NCI-H2029 treated with DMSO at 0.1 percent for 48 hours (cell line): ENCODE results near the gene PSEN1.

Source experiments
- DNase-seq: peaks from one replicate; lab custom pipeline; 2025; lab: John Stamatoyannopoulos, UW

Gene PSEN1

DNA sequence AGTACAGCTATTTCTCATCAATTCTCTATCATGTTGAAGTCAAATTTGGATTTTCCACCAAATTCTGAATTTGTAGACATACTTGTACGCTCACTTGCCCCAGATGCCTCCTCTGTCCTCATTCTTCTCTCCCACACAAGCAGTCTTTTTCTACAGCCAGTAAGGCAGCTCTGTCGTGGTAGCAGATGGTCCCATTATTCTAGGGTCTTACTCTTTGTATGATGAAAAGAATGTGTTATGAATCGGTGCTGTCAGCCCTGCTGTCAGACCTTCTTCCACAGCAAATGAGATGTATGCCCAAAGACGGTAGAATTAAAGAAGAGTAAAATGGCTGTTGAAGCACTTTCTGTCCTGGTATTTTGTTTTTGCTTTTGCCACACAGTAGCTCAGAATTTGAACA lies 83.8 kb downstream of the PSEN1 start:
- DNase-seq = no peak

GRCh38 chr14:73220634-73221033 lies 84.3 kb downstream of the PSEN1 start:
- no peak for DNase-seq

DNA sequence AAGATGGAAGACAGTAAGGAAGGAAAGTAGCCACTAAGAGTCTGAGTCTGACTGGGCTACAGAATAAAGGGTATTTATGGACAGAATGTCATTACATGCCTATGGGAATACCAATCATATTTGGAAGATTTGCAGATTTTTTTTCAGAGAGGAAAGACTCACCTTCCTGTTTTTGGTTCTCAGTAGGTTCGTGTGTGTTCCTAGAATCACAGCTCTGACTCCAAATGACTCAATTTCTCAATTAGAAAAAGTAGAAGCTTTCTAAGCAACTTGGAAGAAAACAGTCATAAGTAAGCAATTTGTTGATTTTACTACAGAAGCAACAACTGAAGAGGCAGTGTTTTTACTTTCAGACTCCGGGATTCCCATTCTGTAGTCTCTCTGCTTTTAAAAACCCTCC lies 85.6 kb downstream of the PSEN1 start:
- DNase-seq = no peak

GRCh38 chr14:73223049-73223448 lies 86.7 kb downstream of the PSEN1 start:
- no peak for DNase-seq

DNA sequence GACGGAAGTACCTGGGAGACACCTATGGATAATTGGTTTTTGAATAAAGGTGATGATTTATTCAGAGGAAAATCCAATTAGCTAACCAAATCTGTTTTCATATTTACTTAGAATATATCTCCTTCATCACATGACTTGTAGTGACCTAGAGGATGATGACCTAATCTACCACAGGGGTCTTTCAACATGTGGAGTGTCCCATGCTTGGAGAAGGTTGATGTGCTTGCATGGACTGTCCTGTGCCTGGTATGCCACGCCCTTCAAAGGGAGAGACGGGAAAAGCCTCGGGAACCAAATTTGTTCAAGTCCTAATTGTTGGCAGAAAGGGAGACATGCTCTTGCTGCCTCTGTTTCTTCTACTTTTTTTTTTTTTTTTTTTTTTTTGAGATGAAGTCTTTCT lies 89.2 kb downstream of the PSEN1 start:
- DNase-seq = no peak

- no peak for DNase-seq
Measured at GRCh38 chr14:73227812-73228781, 91.8 kb downstream of the PSEN1 start.

DNA sequence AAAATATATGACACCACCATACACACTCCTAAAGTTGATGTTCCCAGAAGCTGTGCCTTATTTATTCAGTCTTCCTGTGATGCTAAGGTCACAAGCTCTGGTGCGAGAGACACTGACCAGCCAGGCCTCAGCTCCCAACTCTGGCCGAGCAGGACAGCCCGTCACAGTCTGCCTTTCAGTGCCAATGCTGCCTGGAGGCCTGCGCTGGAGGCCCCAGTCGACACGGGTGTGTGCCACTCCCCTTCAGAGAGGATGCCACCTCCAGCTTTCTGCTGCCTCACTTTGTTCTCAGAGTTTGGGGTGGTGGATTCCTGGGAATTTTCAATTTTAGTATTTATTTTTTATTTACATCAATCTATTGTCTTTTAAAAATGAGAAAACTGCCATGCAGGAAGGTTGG lies 93.7 kb downstream of the PSEN1 start:
- DNase-seq = no peak

- DNase-seq = no peak
Measured at GRCh38 chr14:73231981-73232851, 95.9 kb downstream of the PSEN1 start.

DNA sequence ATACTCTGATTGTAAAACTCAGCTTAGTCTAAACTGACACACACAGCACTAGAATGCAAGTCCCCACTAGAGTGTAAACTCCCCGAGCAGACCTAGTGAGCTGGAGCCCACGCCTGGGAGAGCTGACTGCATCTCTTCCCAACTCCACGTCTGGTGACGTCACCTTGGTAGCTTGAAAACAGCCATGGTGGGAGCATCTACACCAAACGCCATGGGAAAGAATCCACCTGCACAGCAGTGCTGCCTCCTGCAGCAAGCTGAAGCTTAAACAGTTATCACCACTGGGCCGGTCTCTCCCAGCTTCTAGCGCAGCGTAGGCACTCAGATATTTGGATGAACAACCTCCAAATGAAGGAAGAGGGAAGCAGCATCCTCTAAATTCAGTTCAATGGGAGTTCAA lies 96.7 kb downstream of the PSEN1 start:
- DNase-seq = no peak

GRCh38 chr14:73233564-73233963 lies 97.3 kb downstream of the PSEN1 start:
- DNase-seq = no peak

- no peak for DNase-seq
Measured at GRCh38 chr14:73234029-73234428, 97.7 kb downstream of the PSEN1 start.

DNA sequence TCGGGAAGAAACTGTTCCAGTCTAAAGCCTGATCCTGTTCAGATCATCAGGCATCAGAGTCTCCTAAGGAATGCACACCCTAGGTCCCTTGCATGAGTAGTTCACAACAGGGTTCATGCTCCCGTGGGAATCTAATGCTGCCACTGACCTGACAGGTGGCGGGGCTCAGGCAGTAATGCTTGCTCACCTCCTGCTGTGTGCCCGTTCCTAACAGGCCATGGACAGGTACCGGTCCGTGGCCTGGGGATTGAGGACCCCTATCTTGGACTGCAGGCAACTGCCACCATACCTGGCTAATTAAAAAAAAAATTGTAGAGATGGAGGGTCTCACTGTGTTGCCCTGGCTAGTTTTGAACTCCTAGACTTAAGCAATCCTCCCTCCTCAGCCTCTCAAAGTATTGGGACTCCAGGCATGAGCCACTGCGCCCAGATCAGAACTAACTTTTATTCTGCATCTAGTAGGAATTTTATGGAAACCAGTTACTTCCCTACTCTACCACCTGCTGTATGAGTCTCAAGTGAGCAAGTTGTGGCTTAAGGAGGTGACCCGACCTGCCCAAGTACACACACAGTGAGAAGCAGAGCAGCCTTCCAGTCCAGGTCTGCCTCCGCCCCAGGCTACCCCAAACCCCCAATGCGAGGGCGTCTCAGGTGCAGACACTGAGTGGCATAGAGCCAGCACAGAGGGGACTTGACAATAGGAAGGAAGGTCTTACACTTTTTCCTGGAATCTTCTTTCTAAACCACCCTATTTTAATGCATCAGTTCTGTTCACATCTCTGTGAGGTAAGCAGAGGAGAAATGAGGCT lies 98.5 kb downstream of the PSEN1 start:
- no peak for DNase-seq

GRCh38 chr14:73235531-73236155 lies 99.3 kb downstream of the PSEN1 start:
- DNase-seq = no peak

- DNase-seq = no peak
Measured at GRCh38 chr14:73236157-73236556, 99.8 kb downstream of the PSEN1 start.

GRCh38 chr14:73236752-73237218 lies 100.5 kb downstream of the PSEN1 start:
- no peak for DNase-seq

- DNase-seq = no peak
Measured at GRCh38 chr14:73237219-73237785, 101.0 kb downstream of the PSEN1 start, which contains the start of gene PAPLN. TSS of gene PAPLN (plus strand) at chr14:73237506. CDS start at chr14:73239779, 2,273 bp downstream.

- no peak for DNase-seq
Measured at GRCh38 chr14:73237786-73238423, 101.6 kb downstream of the PSEN1 start.

GRCh38 chr14:73238424-73238852 lies 102.1 kb downstream of the PSEN1 start:
- no peak for DNase-seq

DNA sequence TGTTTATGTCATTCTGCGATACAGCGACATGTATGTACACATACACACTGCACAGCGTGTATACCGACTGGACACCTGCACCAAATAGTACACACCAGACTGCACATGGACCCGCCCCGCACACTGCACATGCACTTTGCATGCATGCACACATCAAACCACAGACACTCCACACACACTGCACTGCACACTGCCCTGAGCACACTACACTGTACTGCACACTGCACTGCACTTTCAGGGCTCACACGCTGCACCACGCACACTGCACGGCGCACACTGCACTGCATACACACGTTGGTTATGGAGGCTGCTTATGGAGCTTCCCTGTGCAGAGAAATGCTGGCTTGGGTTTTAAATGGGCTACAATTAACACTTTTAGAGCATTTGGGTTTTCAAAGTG lies 102.6 kb downstream of the PSEN1 start:
- DNase-seq = no peak
